Hepatocyte (in vitro differentiated cells): Measurements from ENCODE around the gene ZNF48. TPM values are rescaled to one million over a fixed set of nuclear protein-coding genes. Genes with fewer than 3 reads are reported as not detected.
A peak's percentile ranks its signal among the peaks of the same experiment; 100 is the strongest.

Experiments
- DNase-seq: peaks from one replicate; pipeline ENCODE4 v3.0.0-alpha.2; 2016; ENCODE audit warnings: low spot score
- H2AFZ ChIP-seq: fragments of 200-600 bp; sonication (generic); 2 replicates; pipeline ENCODE4 v1.6.0; 2016; ENCODE audit warnings: antibody characterized with exemption, mild to moderate bottlenecking
- H3K27ac ChIP-seq: fragments of 200-600 bp; sonication (generic); 2 replicates; pipeline ENCODE4 v1.5.1; 2016; ENCODE audit warnings: mild to moderate bottlenecking
- H3K27me3 ChIP-seq: fragments of 200-600 bp; sonication (generic); 2 replicates; pipeline ENCODE4 v1.6.1; 2016
- H3K36me3 ChIP-seq: fragments of 200-600 bp; sonication (generic); replicated peaks from 2 replicates; pipeline ENCODE4 v1.5.1; 2016; ENCODE audit warnings: low read depth; ENCODE audit not compliant: insufficient read depth
- H3K4me1 ChIP-seq: fragments of 200-600 bp; sonication (generic); 2 replicates; pipeline ENCODE4 v1.5.1; 2016; ENCODE audit warnings: mild to moderate bottlenecking, moderate library complexity; ENCODE audit not compliant: insufficient read depth
- H3K4me2 ChIP-seq: fragments of 200-600 bp; sonication (generic); 2 replicates; pipeline ENCODE4 v1.6.0; 2016
- H3K4me3 ChIP-seq: fragments of 200-600 bp; sonication (generic); 2 replicates; pipeline ENCODE4 v1.5.1; 2016; ENCODE audit warnings: mild to moderate bottlenecking
- H3K79me2 ChIP-seq: fragments of 200-600 bp; sonication (generic); 2 replicates; pipeline ENCODE4 v1.6.0; 2017; ENCODE audit warnings: mild to moderate bottlenecking
- H3K9me2 ChIP-seq: fragments of 200-600 bp; sonication (generic); replicated peaks from 2 replicates; pipeline ENCODE4 v1.6.0; 2017; ENCODE audit warnings: mild to moderate bottlenecking; ENCODE audit not compliant: insufficient read depth
- H3K9me3 ChIP-seq: fragments of 200-600 bp; sonication (generic); 2 replicates; pipeline ENCODE4 v1.5.1; 2016; ENCODE audit warnings: low read depth, mild to moderate bottlenecking
- H4K20me1 ChIP-seq: fragments of 200-600 bp; sonication (generic); 2 replicates; pipeline ENCODE4 v1.6.0; 2016; ENCODE audit warnings: mild to moderate bottlenecking; ENCODE audit not compliant: insufficient read depth, poor library complexity, severe bottlenecking
- EZH2 ChIP-seq: fragments of 200-600 bp; sonication (generic); IDR thresholded peaks from 2 replicates; pipeline ENCODE4 v1.6.1; 2016; ENCODE audit warnings: antibody characterized with exemption, mild to moderate bottlenecking, borderline replicate concordance
- EZH2phosphoT487 ChIP-seq: fragments of 200-600 bp; sonication (generic); IDR thresholded peaks from one replicate; pipeline ENCODE4 v1.6.1; 2018; ENCODE audit warnings: antibody characterized with exemption, mild to moderate bottlenecking, low read depth, moderate library complexity; ENCODE audit not compliant: unreplicated experiment, severe bottlenecking
- WGBS: methylation state at CpG from one replicate; pipeline ENCODE4 v1.1.6; 2016; ENCODE audit warnings: low lambda C conversion rate; ENCODE audit errors: missing lambda C conversion rate; 5-methylcytosine and 5-hydroxymethylcytosine counted together
- polyA plus RNA-seq: library from polyadenylated mRNA; unstranded; fragments of >200 nt; fragmentation: Nextera tagmentation; extraction: Ambion mirVana; gene quantifications from 2 replicates; pipeline ENCODE4 v1.2.1, GENCODE V29; 2016
- total RNA-seq: library from RNA; depleted of rRNA; stranded (reverse); fragments of >200 nt; gene quantifications from 2 replicates; pipeline ENCODE4 v1.2.3, GENCODE V29; 2014
- TF ChIP-seq, protein P1 (sequence below): fragments of 200-600 bp; sonication (generic); IDR thresholded peaks from 2 replicates; pipeline ENCODE4 v1.5.1; 2016; ENCODE audit warnings: antibody characterized with exemption, mild to moderate bottlenecking; ENCODE audit not compliant: poor library complexity

ZNF48 gene
- total and polyA plus RNA-seq, 2 experiments from 2014 or later, result 6.1 to 7.7 TPM

DNA sequence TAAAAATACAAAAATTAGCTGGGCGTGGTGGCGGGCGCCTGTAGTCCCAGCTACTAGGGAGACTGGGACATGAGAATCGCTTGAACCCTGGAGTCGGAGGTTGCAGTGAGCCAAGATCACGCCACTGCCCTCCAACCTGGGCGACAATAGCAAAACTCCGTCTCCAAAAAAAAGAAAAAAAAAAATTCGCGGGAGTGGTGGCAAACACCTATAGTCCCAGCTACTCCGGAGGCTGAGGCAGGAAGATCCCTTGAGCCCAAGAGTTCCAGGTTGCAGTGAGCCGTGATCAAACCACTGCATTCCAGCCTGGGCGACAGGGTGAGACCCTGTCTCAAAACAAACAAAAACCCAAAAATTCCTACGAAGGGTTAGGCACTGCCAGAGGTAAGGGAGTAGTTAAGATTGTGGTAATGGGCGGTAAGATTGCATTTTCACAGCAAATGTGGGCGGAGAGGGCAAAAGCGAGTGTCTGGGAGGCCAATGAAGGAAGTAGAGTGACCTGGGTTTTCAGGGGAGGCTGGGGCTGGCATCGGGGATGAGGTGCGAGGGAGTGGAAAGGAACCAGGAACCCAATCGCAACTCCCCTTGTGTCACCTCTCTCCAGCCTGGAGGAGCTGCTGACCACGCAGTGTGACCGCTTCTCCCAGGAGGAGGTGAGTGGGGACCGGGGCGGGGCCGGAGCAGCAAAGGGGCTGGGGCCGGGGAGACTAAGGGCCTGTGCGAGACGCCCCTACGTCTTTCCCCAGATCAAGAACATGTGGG is 18.0 kb upstream of the ZNF48 start:
- WGBS, result 55% methylated on average over 21 of the region's 29 CpGs

DNA sequence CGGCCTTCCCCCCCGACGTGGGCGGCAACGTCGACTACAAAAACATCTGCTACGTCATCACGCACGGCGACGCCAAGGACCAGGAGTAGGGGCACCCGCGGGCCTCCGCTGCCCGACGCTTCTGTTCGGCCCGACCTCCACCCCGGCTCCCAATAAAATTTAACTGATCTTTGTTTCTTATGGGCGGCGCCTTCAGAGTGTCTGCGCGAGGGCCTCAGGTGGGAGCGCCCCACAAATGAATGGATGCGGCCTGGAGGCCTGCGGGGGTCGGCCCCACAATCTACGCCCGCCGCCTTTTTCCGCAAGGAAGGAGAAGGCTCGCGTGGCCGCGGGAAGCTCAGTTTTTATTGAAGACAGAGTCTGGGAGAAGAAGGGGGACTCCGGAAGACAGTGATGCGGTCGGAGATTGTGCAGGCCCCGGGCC is 17.4 kb upstream of the ZNF48 start:
- Histone ChIP-seq H3K9me3 (no peaks in the 10 kb centered on the region), H3K4me2 (peak overlapping the region; percentile 84), H3K4me3 (peak overlapping the region; percentile 33), H4K20me1 (no peaks in the 10 kb centered on the region), H2AFZ (peak overlapping the region; percentile 68), H3K4me1 (peaks cover 11% of the 10 kb centered on the region), H3K36me3 (no peaks in the 10 kb centered on the region), H3K9me2 (no peaks in the 10 kb centered on the region), H3K79me2 (peaks cover 6% of the 10 kb centered on the region), H3K27me3 (no peaks in the 10 kb centered on the region), H3K27ac (peak overlapping the region; percentile 99)
- TF ChIP-seq, protein P1, sequence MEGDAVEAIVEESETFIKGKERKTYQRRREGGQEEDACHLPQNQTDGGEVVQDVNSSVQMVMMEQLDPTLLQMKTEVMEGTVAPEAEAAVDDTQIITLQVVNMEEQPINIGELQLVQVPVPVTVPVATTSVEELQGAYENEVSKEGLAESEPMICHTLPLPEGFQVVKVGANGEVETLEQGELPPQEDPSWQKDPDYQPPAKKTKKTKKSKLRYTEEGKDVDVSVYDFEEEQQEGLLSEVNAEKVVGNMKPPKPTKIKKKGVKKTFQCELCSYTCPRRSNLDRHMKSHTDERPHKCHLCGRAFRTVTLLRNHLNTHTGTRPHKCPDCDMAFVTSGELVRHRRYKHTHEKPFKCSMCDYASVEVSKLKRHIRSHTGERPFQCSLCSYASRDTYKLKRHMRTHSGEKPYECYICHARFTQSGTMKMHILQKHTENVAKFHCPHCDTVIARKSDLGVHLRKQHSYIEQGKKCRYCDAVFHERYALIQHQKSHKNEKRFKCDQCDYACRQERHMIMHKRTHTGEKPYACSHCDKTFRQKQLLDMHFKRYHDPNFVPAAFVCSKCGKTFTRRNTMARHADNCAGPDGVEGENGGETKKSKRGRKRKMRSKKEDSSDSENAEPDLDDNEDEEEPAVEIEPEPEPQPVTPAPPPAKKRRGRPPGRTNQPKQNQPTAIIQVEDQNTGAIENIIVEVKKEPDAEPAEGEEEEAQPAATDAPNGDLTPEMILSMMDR, result no peak
- no peak for TF ChIP-seq EZH2
- TF ChIP-seq EZH2phosphoT487, result no peak
- under 1% methylated on average over 35 of the region's 39 CpGs for WGBS
- DNase-seq, result peak; percentile 93

More for the DNA sequence above, 18.0 kb upstream of the ZNF48 start:
- Histone ChIP-seq H2AFZ (peak overlapping the region; percentile 79), H3K4me1 (peaks cover 11% of the 10 kb centered on the region), H3K4me3 (no peak overlapping the region), H3K36me3 (no peaks in the 10 kb centered on the region), H3K27me3 (no peaks in the 10 kb centered on the region), H3K4me2 (peak overlapping the region; percentile 84), H3K79me2 (peaks cover 6% of the 10 kb centered on the region), H4K20me1 (no peaks in the 10 kb centered on the region), H3K9me3 (no peaks in the 10 kb centered on the region), H3K27ac (peak overlapping the region; percentile 99), H3K9me2 (no peaks in the 10 kb centered on the region)
- DNase-seq, result no peak
- TF ChIP-seq, protein P1, result no peak
- TF ChIP-seq EZH2, result no peak
- TF ChIP-seq EZH2phosphoT487, result no peak

DNA sequence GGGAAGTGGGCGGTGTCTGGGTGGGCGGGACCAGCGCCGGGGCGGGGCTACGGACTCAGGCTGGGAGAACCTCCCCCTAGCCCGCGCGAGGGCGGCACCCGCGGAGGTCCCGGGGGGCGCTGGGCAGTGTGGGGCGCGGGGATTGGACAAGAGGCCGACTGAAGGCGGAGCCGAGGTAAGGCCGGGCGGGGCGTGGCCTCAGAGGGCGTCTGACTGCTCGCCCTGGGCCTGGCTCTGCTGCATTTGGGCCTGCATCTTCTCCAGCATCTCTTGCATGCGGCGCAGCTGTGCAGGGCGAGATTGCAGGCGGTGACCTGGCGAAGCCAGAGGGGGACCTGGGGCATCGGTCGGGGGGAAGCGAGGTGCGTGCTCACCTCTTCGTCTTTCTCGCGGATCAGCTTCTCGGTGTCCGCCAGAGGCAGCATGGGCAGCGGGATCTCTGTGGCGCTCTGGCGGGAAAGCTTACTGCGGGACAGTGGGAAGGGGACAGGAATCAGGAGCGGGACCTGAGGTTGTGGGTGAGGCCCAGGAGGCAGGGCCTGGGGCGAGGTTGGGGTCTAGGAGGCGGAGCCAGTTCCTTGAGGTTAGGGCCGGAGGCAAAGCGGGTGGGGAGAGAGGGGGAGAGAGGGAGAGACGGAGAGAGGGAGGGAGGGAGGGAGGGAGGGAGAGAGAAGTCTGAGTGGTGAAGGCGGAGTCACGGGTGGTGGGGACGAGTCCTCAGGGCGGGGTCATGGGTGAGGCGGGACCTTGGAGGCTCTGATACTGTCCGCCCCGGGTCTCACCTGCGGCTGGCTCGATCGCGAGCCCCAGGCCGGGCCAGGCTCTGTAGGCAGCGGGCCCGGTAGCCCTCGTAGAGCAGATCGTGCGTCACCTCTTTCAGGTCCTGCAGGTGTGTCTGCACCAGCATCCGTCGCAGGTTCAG is 16.7 kb upstream of the ZNF48 start:
- Histone ChIP-seq H3K36me3 (no peaks in the 10 kb centered on the region), H3K79me2 (peaks cover 6% of the 10 kb centered on the region), H4K20me1 (no peaks in the 10 kb centered on the region), H3K9me2 (no peaks in the 10 kb centered on the region), H3K9me3 (no peaks in the 10 kb centered on the region), H3K4me2 (peak overlapping the region; percentile 84), H3K27me3 (no peaks in the 10 kb centered on the region), H3K4me3 (peak overlapping the region; percentile 40), H3K4me1 (peaks cover 11% of the 10 kb centered on the region), H2AFZ (peak overlapping the region; percentile 70), H3K27ac (peak overlapping the region; percentile 99)
- 1% methylated on average over 45 of the region's 67 CpGs for WGBS
- peak; percentile 99 for DNase-seq
- TF ChIP-seq EZH2, result no peak
- TF ChIP-seq, protein P1, result peak; percentile 21
